A549 treated with CpdA at 1 μM for 4 hours (cell line): ENCODE measurements around the gene CACNG7. TPM values are rescaled to one million over a fixed set of nuclear protein-coding genes. Genes with fewer than 3 reads are reported as not detected.

Experiments
- total RNA-seq: library from RNA; stranded (reverse); fragments of 200-300 nt; extraction: Qiagen RNA extraction; gene quantifications from 5 replicates; pipeline ENCODE4 v1.2.3, GENCODE V29; 2022; ENCODE audit warnings: low read depth

CACNG7 gene, protein sequence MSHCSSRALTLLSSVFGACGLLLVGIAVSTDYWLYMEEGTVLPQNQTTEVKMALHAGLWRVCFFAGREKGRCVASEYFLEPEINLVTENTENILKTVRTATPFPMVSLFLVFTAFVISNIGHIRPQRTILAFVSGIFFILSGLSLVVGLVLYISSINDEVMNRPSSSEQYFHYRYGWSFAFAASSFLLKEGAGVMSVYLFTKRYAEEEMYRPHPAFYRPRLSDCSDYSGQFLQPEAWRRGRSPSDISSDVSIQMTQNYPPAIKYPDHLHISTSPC
- 6.8 to 10.8 TPM (median 9.6 TPM) in 5 replicates for total RNA-seq

DNA sequence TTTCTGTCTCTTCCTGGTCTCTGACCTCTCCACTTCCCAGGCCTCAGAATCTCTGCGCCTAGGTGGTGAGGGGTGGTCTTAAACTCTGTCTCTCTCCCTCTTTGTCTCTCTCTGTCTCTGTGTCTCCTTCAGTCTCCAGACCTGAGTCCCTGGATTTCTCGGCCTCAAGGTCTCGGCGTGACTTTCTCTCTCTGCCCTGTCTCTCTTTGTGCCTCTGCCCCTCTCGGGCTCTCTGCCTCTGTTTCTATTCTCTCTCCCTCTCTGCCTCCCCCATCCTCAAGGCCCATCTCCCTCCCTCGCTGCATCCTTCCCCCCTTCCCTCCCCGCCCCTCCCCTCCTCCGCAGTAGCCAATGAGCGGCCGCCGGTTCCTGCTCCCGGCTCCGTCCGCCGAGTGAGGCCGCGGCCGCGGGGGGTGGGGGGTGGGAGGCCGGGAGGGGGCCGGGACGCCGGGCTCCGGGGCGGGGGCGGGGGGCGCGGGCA, at the start of gene CACNG7:
Gene CACNG7, plus strand, starts transcription at position 344 of the 481 bp plus-strand sequence. CDS start 3,554 bp downstream, outside the sequence.

DNA sequence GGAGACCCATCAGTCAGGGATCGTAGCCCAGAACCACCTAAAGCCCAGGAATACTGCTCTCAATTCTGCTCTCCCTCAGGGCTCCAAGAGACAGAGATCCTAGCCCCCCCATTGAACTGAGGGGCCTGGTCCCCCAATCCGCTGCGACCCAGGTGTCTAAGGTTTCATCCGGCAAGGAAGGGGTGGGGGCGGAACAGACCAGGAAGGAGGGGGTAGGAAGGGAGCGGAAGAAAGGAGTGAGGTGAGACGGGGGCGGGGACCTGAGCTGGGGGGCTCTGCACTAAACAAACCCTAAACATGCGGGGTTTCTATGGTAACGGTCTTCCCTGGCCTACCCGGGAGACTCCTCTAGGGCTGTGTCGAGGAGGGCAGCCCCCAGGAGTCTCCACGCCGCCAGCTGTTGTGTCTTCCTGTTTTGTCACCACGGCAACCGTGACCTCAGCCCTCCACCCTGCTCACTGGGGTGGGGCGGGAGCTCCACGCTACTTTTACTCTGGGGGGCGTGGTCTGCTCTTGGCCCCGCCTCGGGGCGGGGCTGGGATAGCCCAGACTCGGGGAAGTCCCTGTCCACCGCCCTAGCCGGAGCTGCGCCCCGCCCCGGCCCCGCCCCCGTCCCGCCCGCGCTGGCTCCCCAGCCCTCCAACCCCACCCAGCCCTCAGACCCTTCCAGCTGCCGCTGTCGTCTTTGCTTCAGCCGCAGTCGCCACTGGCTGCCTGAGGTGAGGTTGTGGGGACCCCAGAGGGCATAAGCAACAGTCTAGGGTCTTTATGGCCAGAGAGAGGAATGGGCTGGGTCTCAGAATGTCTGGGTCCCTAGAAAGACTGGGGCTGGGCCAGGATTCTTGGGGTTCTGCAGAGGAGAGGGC, 41.6 kb upstream of the CACNG7 start, which contains the start of gene MYADM:
Gene MYADM, plus strand, starts transcription at position 659 of the 866 bp plus-strand sequence. CDS start 5,647 bp downstream, outside the sequence.

DNA sequence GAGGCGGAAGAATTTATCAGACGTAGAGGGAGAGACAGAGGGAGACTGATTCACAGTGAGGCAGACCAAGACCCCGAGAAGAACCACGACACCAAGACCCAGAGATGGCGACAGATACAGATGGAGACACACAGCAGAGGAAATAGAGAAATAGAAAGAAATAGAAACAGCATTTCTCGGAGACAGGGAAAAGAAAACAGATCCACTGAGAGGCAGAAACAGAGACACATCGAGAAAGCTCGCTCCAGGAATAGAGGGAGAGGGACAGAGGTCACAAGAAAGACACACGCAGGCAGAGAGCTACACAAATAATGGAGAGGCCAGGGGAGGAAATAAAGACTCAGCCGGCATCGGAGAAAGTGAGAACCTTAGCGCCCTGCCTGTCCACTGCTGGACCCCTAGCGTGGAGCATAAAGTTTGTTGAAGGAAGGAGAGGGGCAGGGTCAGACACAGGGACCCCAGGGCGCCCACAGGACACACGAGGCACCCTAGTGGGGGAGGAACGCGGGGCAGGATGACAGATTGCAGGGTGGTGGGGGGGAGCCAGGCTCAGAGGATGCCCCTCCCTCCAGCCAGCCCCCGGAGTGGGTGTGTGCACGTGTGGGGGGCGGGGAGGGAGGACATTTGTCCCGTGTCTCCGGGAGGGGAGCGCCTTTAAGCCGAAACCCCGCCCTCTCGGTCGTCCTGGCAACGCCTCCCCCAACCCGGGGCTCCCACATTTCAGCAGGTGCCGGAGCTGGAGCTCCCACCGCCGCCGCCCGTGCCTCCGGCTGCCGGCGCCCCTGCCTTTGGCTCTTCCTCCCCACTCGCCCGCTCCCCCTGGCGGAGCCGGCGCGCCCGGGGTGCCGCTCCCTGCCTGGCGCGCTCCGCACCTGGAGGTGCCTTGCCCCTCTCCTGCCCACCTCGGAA, 27.3 kb upstream of the CACNG7 start, which contains the start of gene PRKCG:
Gene PRKCG, plus strand, starts transcription at position 716 of the 909 bp plus-strand sequence. CDS start 298 bp downstream, outside the sequence.

DNA sequence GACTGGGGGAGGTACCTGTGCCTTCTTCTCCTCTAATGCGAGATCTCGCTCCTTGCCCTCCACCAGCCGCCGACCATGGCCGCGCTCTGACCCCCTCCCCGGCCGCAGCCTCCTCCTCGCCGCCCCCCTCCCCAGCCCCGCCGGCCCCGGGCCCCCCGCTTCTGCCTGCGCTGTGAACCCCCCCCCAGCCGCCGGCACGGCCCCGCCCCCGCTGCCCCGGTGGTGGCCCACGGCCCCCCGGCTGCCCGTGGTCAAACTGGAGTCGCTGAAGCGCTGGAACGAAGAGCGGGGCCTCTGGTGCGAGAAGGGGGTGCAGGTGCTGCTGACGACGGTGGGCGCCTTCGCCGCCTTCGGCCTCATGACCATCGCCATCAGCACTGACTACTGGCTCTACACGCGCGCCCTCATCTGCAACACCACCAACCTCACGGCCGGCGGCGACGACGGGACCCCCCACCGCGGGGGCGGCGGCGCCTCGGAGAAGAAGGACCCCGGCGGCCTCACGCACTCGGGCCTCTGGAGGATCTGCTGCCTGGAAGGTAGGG, 53.9 kb downstream of the CACNG7 start, which contains the start of gene CACNG8:
Gene CACNG8, plus strand, starts transcription at position 51 of the 545 bp plus-strand sequence.

DNA sequence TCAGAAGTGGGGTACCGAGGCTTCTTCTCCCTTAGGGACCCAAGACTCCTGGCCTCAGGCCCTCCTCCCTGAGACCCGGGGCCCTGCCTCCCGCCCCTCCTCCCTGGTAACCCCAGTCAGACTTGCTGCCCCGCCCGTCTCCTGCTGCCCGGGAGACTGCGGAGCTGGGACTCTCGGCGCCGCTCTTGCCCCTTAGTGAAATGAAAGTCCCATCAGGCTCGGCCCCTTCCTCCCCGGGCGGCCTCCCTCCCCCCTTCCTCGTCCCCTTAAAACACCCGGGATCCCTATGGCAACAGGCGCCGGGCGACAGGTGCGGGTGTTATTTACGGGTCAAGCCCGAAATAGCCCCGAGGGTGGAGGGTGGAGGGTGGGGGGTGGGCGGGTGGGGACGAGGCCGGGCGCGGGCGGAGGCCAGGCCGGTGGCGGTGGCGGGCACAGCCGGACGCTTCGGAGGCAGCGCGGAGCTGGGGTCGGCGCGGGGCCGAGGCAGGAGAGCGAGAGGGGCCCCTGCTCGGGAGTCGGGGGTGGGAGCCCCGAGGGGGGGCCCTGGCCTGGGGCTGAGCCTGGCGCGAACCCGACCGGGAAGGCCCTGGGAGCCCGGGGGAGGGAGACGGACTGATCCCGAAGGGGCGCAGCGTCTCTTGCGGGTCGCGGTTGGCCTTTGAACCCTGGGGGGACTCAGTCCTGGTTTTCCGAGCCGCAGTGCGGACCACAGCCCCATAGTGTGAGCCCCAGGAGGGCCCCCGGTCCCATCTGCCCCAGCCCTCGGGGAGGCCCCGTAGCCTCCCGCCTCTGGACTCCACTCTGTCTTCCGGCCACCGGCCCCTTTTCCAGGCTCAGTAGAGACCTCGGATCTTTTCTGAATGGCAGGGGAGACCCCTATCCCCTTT, 82.4 kb downstream of the CACNG7 start, which contains the start of gene CACNG6:
Gene CACNG6, plus strand, starts transcription at position 414 of the 890 bp plus-strand sequence. CDS start 1,241 bp downstream, outside the sequence.

Other genes starting within 250 kb of the CACNG7 start
- 0.02 TPM in 1 of 5 replicates, not detected in the others for gene NLRP12, start 85.0 kb upstream of the CACNG7 start, total RNA-seq
- 232 to 314 TPM (median 275 TPM) in 5 replicates for gene MYADM, start 41.4 kb upstream of the CACNG7 start, total RNA-seq
- 5.2 to 6.9 TPM (median 5.8 TPM) in 5 replicates for gene PRKCG, start 27.1 kb upstream of the CACNG7 start, total RNA-seq
- 1.2 to 1.9 TPM (median 1.7 TPM) in 5 replicates for gene CACNG8, start 53.7 kb downstream of the CACNG7 start, total RNA-seq
- 9.7 to 13.4 TPM (median 10.8 TPM) in 5 replicates for gene CACNG6, start 82.4 kb downstream of the CACNG7 start, total RNA-seq
- gene VSTM1, start 154.6 kb downstream of the CACNG7 start, total RNA-seq = 0.35 to 0.81 TPM (median 0.79 TPM) in 4 of 5 replicates, not detected in the other
- not detected in 5 replicates for gene TARM1, start 172.1 kb downstream of the CACNG7 start, total RNA-seq
- 0.21 to 0.51 TPM (median 0.30 TPM) in 5 replicates for gene OSCAR, start 191.5 kb downstream of the CACNG7 start, total RNA-seq
- gene NDUFA3, start 193.6 kb downstream of the CACNG7 start, total RNA-seq = 194 to 262 TPM (median 237 TPM) in 5 replicates
- gene TFPT, start 206.4 kb downstream of the CACNG7 start, total RNA-seq = 21.9 to 25.5 TPM (median 23.0 TPM) in 5 replicates
- gene PRPF31, start 206.5 kb downstream of the CACNG7 start, total RNA-seq = 112 to 122 TPM (median 116 TPM) in 5 replicates
- gene CNOT3, start 228.5 kb downstream of the CACNG7 start, total RNA-seq = 60.9 to 77.0 TPM (median 70.0 TPM) in 5 replicates